Testis (tissue), 2 donors: ENCODE data around the gene B4GALNT1.

ENCODE experiments used
- POLR2A ChIP-seq: fragments of 450-650 bp; IDR thresholded peaks from one replicate; pipeline ENCODE4 v1.6.1; 2017; ENCODE audit warnings: antibody characterized with exemption, mild to moderate bottlenecking, moderate library complexity
- TF ChIP-seq, protein P1 (sequence below), 3 experiments: fragments of 450-650 bp in 2 of 3; fragments of 200-600 bp in 1 of 3; sonication (generic) in 1 of 3; IDR thresholded peaks; one replicate each; pipeline ENCODE4 v1.5.1; 2016 to 2019; ENCODE audit warnings: antibody characterized with exemption in 3 of 3, mild to moderate bottlenecking in 2 of 3, moderate library complexity in 1 of 3

DNA sequence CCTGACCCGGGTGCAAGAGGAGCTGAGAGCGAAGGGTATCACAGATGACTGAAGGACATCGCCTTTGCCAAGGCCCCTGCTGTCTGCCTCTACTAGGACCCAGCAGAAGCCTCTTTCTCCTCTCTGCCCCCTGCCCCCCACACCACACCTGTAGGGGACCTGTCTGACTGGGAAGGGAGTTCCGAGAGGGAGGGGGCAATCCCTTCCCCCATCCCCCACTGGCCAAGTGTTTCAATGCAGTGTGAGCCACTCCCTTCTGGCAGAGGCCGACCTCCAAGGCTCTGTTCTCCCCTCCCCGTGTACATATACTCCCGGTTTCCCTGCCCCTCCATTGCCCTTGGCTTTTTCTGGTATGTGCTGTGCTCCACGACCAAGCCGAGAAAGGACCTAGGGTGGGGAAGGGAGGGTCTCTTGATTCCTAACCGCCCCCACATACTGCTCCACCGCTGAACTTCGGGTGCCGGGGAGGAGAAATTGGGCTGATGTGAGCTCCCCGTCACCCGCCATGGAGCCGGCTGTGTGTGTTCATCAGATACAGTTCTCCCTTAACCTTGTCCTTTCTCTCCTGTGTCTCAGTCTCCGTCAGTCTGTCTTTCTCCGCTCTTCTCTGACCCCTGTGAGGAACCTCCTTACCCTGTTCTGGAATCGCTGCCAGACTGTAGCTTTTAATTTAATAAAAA lies 23.8 kb downstream of the B4GALNT1 start:
- TF ChIP-seq, protein P1, sequence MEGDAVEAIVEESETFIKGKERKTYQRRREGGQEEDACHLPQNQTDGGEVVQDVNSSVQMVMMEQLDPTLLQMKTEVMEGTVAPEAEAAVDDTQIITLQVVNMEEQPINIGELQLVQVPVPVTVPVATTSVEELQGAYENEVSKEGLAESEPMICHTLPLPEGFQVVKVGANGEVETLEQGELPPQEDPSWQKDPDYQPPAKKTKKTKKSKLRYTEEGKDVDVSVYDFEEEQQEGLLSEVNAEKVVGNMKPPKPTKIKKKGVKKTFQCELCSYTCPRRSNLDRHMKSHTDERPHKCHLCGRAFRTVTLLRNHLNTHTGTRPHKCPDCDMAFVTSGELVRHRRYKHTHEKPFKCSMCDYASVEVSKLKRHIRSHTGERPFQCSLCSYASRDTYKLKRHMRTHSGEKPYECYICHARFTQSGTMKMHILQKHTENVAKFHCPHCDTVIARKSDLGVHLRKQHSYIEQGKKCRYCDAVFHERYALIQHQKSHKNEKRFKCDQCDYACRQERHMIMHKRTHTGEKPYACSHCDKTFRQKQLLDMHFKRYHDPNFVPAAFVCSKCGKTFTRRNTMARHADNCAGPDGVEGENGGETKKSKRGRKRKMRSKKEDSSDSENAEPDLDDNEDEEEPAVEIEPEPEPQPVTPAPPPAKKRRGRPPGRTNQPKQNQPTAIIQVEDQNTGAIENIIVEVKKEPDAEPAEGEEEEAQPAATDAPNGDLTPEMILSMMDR (IDR thresholded peaks at IDR 0.05), result no peak
- TF ChIP-seq POLR2A, result no peak
